ENCODE measurements around the gene PEF1. TPM values are rescaled to one million over a fixed set of nuclear protein-coding genes. Genes with fewer than 3 reads are reported as not detected.
A peak's percentile ranks its signal among the peaks of the same experiment; 100 is the strongest.

PEF1 gene
- total RNA-seq, 1 donor from 2014 or later = 70.9 TPM

GRCh38 chr1:31650161-31651088 is 5.7 kb upstream of the PEF1 start:
- DNase-seq (ENCODE audit: low spot score) = no peak
- Mint-ChIP-seq H3K4me1 (ENCODE audit: unreplicated experiment) (peaks cover 13% of the 10 kb centered on the region), H3K36me3 (ENCODE audit: low read depth, unreplicated experiment) (peaks cover 3% of the 10 kb centered on the region), H3K27me3 (ENCODE audit: unreplicated experiment) (peaks cover 11% of the 10 kb centered on the region), H3K9me3 (ENCODE audit: unreplicated experiment) (no peaks in the 10 kb centered on the region), H3K4me3 (ENCODE audit: unreplicated experiment) (no peak overlapping the region), H3K27ac (ENCODE audit: unreplicated experiment) (no peak overlapping the region)
- TF ChIP-seq, protein P1, sequence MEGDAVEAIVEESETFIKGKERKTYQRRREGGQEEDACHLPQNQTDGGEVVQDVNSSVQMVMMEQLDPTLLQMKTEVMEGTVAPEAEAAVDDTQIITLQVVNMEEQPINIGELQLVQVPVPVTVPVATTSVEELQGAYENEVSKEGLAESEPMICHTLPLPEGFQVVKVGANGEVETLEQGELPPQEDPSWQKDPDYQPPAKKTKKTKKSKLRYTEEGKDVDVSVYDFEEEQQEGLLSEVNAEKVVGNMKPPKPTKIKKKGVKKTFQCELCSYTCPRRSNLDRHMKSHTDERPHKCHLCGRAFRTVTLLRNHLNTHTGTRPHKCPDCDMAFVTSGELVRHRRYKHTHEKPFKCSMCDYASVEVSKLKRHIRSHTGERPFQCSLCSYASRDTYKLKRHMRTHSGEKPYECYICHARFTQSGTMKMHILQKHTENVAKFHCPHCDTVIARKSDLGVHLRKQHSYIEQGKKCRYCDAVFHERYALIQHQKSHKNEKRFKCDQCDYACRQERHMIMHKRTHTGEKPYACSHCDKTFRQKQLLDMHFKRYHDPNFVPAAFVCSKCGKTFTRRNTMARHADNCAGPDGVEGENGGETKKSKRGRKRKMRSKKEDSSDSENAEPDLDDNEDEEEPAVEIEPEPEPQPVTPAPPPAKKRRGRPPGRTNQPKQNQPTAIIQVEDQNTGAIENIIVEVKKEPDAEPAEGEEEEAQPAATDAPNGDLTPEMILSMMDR (IDR thresholded peaks at IDR 0.05; ENCODE audit: unreplicated experiment) = no peak

DNA sequence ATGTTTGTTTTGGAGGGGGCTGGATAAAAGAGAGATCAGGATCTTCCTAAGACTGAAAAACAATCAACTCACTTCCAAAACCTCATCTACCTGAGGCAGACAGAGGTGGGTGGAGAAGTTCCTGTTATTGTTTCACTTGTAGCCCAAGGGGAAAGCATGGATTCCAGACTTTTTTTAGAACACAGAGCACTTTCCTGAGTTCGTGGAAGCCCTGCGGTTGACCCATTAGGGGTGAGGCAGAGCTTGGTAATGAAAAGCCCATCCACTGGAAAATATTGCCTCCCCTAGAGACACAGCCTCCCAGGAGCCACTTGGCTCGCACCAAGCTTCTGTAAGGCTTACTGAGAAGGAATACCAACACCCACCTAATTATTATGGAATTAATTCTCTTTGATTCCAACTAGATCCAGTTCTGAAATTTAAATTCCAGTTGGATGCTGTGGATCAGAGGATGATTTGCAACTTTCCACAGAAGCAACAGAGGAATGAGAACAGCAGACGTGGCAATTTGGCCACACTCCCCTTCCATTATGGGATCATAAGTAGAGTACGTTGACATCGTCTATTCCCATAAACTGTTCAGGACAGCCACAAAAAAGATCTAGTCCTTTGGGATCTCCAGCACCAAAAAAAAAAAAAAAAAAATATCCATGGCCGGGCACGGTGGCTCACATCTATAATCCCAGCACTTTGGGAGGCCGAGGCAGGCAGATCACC is 4.1 kb upstream of the PEF1 start:
- H3K27ac Mint-ChIP-seq (ENCODE audit: unreplicated experiment) = peak overlapping the region; percentile 66

GRCh38 chr1:31648190-31648589 is 3.5 kb upstream of the PEF1 start:
- Mint-ChIP-seq H3K4me3 (ENCODE audit: unreplicated experiment) (no peak overlapping the region), H3K4me1 (ENCODE audit: unreplicated experiment) (peaks cover 20% of the 10 kb centered on the region), H3K36me3 (ENCODE audit: low read depth, unreplicated experiment) (peaks cover 3% of the 10 kb centered on the region), H3K27me3 (ENCODE audit: unreplicated experiment) (peaks cover 15% of the 10 kb centered on the region), H3K9me3 (ENCODE audit: unreplicated experiment) (no peaks in the 10 kb centered on the region), H3K27ac (ENCODE audit: unreplicated experiment) (peak overlapping the region; percentile 66)
- TF ChIP-seq, protein P1 (IDR thresholded peaks at IDR 0.05; ENCODE audit: unreplicated experiment) = no peak
- DNase-seq (ENCODE audit: low spot score) = no peak

More for the DNA sequence above, 4.1 kb upstream of the PEF1 start:
- H3K9me3 Mint-ChIP-seq (ENCODE audit: unreplicated experiment) = no peaks in the 10 kb centered on the region
- TF ChIP-seq, protein P1 (IDR thresholded peaks at IDR 0.05; ENCODE audit: unreplicated experiment) = no peak
- peaks cover 3% of the 10 kb centered on the region for H3K36me3 Mint-ChIP-seq (ENCODE audit: low read depth, unreplicated experiment)
- DNase-seq (ENCODE audit: low spot score) = no peak
- no peak overlapping the region for H3K4me3 Mint-ChIP-seq (ENCODE audit: unreplicated experiment)
- H3K4me1 Mint-ChIP-seq (ENCODE audit: unreplicated experiment) = peaks cover 15% of the 10 kb centered on the region
- H3K27me3 Mint-ChIP-seq (ENCODE audit: unreplicated experiment) = peaks cover 17% of the 10 kb centered on the region

DNA sequence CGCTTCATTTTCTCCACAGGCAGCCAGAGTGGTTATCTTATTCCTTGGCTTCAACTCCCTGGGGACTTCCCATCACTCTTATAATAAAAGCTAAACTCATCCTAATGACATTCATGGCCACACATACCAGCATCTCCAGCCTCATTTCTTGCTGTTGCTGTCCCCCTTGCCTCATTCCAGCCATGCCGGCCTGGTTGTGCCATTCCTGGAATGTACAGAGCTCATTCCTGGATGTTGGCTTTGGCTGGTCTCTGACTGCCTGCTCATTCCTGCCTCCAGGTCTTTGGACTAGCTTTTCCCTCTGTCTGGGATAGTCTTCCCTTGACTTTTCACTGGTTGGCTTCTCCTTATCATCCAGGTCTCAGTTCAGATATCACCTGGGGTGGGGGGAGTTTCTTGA is 2.4 kb upstream of the PEF1 start:
- Mint-ChIP-seq H3K27ac (ENCODE audit: unreplicated experiment) (peak overlapping the region; percentile 33), H3K4me3 (ENCODE audit: unreplicated experiment) (peak overlapping the region; percentile 48), H3K4me1 (ENCODE audit: unreplicated experiment) (peaks cover 25% of the 10 kb centered on the region)

More for the DNA sequence above, 2.4 kb upstream of the PEF1 start:
- TF ChIP-seq, protein P1 (IDR thresholded peaks at IDR 0.05; ENCODE audit: unreplicated experiment) = no peak
- Mint-ChIP-seq H3K36me3 (ENCODE audit: low read depth, unreplicated experiment) (peaks cover 3% of the 10 kb centered on the region), H3K27me3 (ENCODE audit: unreplicated experiment) (peaks cover 14% of the 10 kb centered on the region), H3K9me3 (ENCODE audit: unreplicated experiment) (no peaks in the 10 kb centered on the region)
- no peak for DNase-seq (ENCODE audit: low spot score)

All from endothelial cell (in vitro differentiated cells).